GM18505 (cell line): ENCODE data around the gene GRID2.

ENCODE experiments used
- ATAC-seq: cut with Tn5 transposase; IDR thresholded peaks from one replicate; pipeline ENCODE4 v1.9.1; 2021; ENCODE audit not compliant: unreplicated experiment
- POLR2A ChIP-seq: IDR thresholded peaks from 4 replicates; pipeline ENCODE4 v1.6.1; 2011; ENCODE audit warnings: borderline replicate concordance; ENCODE audit not compliant: insufficient read depth, insufficient read length; ENCODE audit errors: extremely low read depth

The GRID2 gene

GRCh38 chr4:93688978-93689377 is 1385.2 kb downstream of the GRID2 start:
- ATAC-seq, result no peak
- no peak for TF ChIP-seq POLR2A

DNA sequence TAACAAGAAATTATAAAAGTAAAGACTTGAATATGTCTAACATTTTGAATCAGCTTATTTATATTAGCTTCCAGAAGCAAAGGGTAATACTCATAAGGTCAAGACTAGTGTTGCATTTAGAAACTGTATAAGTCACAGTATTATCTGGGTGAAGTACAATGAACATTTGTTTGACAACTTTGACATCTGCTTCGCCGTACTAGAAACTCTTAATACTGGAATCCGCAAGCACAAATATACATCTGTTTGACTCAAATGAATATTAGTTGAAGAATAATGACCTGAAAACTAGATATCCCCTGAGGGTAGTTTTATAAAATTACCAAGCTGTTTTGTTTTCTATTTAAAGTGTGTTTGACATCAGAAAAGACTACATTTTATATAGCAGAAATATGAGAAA is 1389.4 kb downstream of the GRID2 start:
- ATAC-seq, result no peak
- no peak for TF ChIP-seq POLR2A

GRCh38 chr4:93698686-93699085 is 1394.9 kb downstream of the GRID2 start:
- no peak for TF ChIP-seq POLR2A
- ATAC-seq, result no peak

GRCh38 chr4:93700571-93700970 is 1396.8 kb downstream of the GRID2 start:
- no peak for TF ChIP-seq POLR2A
- no peak for ATAC-seq

GRCh38 chr4:93710101-93710846 is 1406.5 kb downstream of the GRID2 start:
- no peak for TF ChIP-seq POLR2A
- no peak for ATAC-seq

GRCh38 chr4:93710847-93711430 is 1407.2 kb downstream of the GRID2 start:
- TF ChIP-seq POLR2A, result no peak
- no peak for ATAC-seq

- ATAC-seq, result no peak
- TF ChIP-seq POLR2A, result no peak
Observed at GRCh38 chr4:93718233-93718632, 1414.5 kb downstream of the GRID2 start.

GRCh38 chr4:93719552-93719951 is 1415.8 kb downstream of the GRID2 start:
- ATAC-seq, result no peak

GRCh38 chr4:93722446-93722845 is 1418.7 kb downstream of the GRID2 start:
- TF ChIP-seq POLR2A, result no peak
- ATAC-seq, result no peak

More at GRCh38 chr4:93719552-93719951, 1415.8 kb downstream of the GRID2 start:
- no peak for TF ChIP-seq POLR2A

DNA sequence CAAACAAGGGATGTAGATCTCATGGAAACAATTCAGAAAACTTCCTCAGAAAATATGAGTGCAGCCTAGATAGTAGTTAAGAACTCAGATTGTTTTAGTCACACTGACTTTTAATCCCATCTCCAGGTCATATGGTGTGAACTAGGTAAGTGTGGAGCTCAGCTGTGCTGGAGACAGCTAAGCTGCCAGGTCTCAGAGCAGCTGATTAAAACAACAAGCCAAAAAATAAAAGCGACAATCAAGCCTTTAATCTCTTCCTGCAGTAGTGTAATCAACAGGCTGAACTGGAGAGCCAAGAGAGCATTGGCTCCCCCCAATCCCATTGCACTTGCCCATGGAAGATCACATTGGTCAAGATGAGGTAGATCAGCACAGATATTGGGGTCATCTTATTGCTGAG is 1426.5 kb downstream of the GRID2 start:
- TF ChIP-seq POLR2A, result no peak
- ATAC-seq, result no peak

DNA sequence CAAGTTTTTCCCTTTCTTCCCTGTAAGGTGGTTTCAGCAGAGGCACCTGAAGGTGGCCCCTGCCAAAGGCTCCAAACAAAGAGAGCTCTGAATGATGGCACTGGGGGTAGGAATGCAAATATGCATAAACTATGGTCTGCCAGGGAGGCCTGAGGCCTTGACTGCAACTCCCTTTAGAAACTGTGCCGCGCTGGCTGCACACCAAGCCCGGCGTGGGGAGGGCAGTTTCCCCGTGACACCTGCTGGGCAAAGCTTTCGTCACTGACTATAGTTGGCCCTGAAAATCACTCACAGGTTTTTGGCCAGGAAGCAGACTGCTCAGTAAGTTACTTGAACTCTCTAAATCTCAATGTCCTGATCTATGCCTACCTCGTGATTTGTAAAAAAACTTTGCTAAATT is 1427.0 kb downstream of the GRID2 start:
- TF ChIP-seq POLR2A, result no peak
- no peak for ATAC-seq

GRCh38 chr4:93731456-93731855 is 1427.7 kb downstream of the GRID2 start:
- no peak for TF ChIP-seq POLR2A
- no peak for ATAC-seq

DNA sequence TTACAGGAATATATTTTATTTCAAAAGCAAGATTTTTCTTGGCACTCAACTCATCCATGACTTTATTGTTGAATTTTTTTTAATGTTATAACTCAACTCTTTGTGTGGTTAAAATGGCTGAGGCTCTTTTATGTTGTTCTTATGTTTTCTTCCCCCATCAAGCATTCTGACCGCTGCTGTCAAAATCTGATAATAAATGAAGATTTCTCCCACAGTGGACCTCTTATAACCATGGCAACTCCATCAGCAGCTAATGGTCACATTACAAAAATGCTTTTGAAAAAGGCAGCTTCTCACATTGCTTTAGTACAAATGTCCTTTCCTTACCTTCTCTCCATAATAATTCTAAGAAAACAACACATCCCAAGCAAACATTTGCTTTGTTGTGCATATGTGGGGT is 1428.7 kb downstream of the GRID2 start:
- TF ChIP-seq POLR2A, result no peak
- no peak for ATAC-seq

DNA sequence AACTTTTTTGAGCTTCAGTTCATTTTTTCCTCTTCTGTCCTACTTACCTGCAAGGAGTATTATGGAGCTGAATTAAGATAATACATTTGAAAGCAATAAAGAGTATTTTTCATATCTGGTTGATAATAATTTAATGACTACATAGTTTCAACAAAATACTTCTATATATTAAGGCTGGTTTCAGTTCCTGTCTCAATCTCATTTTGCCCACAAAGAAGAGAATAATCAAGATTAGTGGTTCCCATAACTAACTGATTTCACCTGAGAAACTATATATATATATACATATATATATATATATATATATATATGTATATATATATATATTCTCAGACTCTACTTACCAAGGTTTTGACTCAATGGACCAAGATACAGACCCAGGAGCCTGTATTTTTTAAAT is 1437.1 kb downstream of the GRID2 start:
- no peak for ATAC-seq
- TF ChIP-seq POLR2A, result no peak
